GM21786 (cell line): ENCODE results near the gene HSPA1B.
"Not testable (repeated sequence)": the region's sequence is repeated elsewhere in the genome, so short reads cannot be mapped to it uniquely, and the experiment has no call there.

ENCODE experiments used
- ATAC-seq: cut with Tn5 transposase; IDR thresholded peaks from one replicate; pipeline ENCODE4 v1.9.1; 2021; ENCODE audit not compliant: unreplicated experiment

The HSPA1B gene

DNA sequence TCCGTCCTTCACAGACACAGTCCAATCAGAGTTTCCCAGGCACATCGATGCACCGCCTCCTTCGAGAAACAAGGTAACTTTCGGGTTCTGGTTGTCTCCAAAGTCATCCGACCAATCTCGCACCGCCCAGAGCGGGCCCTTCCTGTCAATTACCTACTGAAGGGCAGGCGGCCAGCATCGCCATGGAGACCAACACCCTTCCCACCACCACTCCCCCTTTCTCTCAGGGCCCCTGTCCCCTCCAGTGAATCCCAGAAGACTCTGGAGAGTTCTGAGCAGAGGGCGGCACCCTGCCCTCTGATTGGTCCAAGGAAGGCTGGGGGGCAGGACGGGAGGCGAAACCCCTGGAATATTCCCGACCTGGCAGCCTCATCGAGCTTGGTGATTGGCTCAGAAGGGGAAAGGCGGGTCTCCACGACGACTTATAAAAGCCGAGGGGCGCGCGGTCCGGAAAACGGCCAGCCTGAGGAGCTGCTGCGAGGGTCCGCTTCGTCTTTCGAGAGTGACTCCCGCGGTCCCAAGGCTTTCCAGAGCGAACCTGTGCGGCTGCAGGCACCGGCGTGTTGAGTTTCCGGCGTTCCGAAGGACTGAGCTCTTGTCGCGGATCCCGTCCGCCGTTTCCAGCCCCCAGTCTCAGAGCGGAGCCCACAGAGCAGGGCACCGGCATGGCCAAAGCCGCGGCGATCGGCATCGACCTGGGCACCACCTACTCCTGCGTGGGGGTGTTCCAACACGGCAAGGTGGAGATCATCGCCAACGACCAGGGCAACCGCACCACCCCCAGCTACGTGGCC, at the start of gene HSPA1B:
HSPA1B (plus strand) TSS at position 453 of the 794 bp plus-strand sequence; CDS start at position 666, 213 bp downstream.
- peak; percentile 55 for ATAC-seq

- ATAC-seq: no peak
These were observed 49.3 kb upstream of the HSPA1B start for GRCh38 chr6:31778193-31778592.

DNA sequence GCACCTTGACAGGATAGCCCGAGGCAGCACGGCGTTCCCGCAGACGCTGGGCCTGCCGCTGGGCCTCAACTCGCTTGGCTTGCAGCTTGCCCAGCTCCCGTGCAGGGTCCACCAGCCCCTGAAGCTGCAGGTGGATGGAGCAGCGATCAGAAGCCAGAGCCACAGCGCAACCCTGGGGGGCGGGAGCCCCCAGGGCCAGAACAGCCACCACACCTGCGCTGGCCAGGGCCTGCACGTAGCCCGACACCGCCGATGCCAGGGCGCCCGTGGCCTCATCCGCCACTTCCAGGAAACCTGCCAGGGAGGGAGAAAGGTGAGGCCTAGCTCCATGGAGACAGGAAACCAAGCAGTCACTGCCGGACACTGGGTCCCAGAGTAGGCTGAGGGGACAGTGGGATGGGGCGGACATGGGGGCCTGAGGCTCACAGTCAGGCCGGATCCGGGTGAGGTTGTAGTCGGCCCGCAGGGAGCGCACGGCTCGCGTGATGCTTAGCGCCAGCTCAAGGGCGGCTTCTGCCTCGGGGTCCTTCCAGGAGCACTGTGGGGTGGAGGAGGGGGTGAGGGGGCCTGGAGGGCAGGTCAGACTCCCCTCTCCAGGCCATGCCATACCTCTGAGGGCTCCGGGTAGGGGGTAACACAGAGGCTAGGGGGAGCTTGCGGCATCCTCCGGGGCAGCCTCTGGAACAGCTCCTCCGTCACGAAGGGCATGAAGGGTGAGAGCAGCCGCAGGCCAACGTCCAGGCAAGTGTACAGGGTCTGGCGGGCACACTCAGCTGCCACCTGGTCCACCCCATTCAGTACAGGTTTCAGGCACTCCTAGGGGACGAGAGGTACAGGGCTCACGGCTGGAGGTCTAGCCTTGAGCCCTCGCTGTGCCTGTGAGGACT, 48.3 kb upstream of the HSPA1B start:
- ATAC-seq: no peak

GRCh38 chr6:31779908-31780307, 47.6 kb upstream of the HSPA1B start:
- ATAC-seq: no peak

GRCh38 chr6:31780507-31781243, 46.9 kb upstream of the HSPA1B start:
- ATAC-seq: no peak

DNA sequence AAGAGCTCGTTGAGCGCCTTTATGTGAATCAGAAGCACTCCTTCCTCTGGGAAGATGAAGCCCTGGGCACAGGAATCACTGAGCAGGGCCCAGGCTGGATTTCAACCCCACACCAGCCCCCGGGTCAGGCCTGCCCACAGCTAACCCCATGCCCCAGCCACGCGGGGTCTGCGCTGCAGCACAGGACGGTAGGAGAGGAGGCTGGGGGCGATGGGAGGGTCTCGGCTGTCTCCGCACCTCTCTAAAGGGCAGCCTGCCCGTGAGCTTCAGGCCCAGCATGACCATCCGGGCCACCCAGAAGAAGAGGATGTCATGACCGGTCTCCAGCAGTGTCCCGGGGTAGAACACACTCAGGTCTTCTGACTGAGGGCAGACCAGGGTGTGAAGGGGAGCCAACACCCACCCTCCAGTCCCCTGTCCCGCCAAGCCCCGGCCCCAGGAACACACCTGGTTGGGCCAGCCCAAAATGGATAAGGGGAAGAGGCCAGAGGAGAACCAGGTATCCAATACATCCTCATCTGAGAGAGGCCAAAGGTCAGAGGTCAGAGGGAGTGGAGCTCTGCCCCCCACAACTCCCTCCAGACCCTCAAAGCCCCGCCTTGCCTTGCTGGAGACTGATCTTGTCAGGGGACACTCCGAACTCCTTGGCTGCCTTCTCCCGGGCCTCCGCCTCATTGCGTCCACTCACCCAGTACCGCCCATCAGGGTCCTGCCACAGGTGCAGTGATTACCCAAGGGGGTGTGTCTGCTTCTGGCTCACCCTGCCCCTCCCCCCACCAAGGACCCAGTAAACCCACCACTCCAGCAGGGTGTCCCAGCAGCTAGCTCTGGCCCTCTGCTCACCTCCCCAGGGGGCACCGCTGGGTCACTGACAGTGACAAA, 46.1 kb upstream of the HSPA1B start:
- no peak for ATAC-seq

DNA sequence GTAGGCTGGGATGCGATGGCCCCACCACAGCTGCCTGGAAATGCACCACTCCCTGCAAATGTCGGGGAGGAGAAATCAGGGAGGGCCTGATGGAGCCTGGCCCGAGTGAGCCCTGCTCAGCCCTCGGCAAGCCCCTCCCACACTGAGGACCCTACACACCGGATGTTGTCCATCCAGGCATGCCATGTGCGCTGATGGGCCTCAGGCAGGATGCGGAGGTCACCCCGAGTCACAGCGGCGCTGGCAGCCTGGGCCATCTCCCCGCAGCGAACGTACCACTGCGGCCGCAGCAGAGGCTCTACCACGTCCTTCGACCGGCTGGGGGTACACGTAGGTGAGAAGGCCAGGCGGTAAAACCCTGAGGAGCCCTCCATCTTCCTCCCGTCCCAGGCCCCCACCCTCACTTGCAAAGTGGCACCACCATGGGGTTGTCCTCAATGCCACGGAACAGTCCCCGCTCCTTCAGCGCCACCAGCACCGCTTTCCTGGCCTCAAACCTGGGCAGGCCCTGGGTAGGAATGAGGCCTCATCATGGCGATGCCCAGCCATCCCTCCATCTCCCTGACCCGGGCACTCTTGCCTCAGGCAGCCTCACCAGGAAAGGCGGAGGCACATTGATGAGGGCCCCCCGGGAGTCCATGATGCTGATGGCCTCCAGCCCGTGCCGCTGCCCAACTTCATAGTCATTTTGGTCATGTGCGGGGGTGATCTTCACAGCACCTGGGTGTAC, 45.2 kb upstream of the HSPA1B start:
- no peak for ATAC-seq

- ATAC-seq: no peak
These were observed 43.2 kb upstream of the HSPA1B start for GRCh38 chr6:31784098-31784925.

GRCh38 chr6:31785475-31785874, 42.1 kb upstream of the HSPA1B start:
- ATAC-seq: no peak

DNA sequence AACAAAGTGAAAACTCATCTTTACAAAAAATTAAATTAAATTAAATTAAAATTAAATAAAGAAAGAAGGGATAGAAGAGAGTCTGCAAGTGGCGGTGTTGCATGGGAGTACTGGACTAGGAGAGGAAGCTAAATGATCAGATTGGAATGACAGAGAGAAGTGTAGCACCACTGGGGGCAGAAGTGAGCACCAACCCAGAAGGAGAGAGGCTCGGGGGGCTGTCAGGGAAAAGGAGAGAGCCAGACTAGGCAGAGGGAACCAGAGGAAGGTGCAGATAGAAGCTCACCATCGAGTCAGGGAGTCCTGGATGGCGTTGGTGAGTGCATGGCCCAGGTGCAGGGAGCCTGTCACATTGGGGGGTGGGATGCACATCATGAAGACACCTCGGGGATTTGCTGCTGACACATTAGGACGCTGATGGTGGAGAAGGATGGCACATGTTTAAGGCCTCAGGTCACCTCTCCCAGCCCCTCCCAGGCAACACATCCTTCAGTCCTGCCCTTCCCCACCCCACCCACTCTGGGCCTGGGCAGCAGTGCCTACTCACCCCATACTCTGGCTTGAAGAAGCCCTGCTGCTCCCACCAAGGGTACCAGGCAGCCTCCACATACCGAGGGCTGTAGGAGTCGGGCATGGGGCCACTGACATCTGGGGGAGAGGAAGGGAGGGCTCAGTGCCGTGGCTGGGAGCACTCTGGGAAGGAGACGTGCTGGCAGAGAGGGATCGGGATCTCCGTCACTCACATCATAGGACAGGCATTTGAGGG, 36.0 kb upstream of the HSPA1B start:
- ATAC-seq: no peak

DNA sequence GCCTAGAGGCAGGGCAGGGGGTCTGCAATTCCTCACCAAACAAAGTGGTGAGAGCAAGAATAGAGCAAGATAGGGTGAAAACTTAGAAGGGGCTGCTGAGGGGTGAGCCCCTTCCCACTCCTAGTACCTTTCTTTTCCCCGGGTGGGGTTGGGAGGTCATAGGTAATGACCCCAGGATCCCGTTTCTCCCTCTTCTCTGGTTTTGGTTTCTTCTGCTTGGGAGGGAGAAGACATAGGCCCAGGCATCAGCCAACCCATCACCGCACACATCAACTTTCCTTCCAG, 35.5 kb upstream of the HSPA1B start:
- no peak for ATAC-seq

GRCh38 chr6:31792761-31793171, 34.8 kb upstream of the HSPA1B start:
- no peak for ATAC-seq

- not testable (repeated sequence) for ATAC-seq
These were observed 33.7 kb upstream of the HSPA1B start for GRCh38 chr6:31793927-31794245.

DNA sequence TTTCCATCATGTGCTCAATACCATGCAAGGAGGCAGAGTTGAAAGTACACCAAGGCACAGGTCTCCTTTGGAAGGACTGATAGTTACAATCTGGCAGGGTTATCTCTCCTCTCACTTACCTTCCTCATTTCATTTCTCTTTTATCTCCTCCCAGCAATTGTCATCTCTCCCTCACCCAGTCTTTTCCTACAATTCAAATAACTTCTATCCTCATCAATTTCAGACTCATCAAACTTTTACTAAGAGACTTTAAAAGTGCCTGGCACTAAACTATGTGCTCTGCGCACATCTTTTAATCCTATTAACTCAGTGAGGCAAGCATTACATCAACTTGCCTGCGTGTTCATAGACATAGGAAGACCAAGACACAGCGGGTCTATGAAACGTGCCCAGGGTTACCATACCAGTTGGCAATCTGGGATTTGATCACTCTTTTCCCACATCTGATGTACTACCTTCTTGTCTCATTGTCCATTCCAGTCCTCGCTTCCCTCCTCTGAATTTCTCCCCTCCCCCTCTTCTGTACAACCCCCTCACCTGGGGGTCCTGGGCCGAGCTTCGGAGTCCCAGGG, 33.2 kb upstream of the HSPA1B start:
- no peak for ATAC-seq

DNA sequence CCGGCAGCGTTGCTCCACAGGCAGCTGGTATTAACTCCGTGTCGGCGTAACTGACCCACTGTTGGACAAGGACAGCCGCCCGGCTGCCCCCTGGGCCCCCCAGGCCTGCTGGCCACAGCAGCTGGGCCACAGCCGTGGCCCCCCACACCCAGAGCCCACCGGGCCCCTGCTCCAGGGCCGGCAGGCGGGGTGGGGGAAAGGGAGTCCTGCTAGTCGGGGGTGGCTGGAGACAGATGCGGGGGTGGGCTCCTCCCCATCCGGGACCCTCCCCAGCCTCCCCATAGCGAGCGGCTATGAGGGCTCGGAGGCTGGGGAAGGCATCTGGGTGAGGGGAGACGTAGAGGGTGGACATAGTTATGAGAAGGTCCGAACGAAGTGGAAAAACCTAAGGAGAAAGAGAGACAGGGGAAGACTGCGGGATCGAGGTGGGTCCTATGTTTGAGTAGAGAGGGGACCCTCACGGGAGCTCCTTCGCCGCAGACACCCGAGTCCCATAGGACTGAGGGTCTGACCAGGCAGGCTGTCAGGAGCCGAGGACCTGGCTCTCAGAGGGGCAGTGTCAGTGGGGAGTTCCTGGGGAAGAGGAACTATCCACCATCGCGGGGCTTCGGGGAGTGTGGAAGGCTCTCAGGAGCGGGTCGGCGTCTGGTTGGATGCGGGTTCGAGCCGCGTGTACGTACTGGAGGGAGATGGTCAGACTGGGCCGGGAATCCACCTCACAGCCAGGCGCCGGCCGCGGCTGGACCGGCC, 32.5 kb upstream of the HSPA1B start:
- ATAC-seq: peak; percentile 24

GRCh38 chr6:31795616-31796298, 31.8 kb upstream of the HSPA1B start, which contains the start of gene VARS1:
Gene VARS1, minus strand, starts transcription at chr6:31795752. Its CDS starts 535 bp downstream, at chr6:31795217.
- ATAC-seq: peak; percentile 77

GRCh38 chr6:31796993-31797385, 30.5 kb upstream of the HSPA1B start:
- no peak for ATAC-seq
